HG03354 (cell line): ENCODE data around the gene BCL2L12.

Experiments used
- ATAC-seq: cut with Tn5 transposase; IDR thresholded peaks from one replicate; pipeline ENCODE4 v1.9.1; 2021; ENCODE audit warnings: mild to moderate bottlenecking; ENCODE audit not compliant: unreplicated experiment, poor library complexity, severe bottlenecking

The BCL2L12 gene

DNA sequence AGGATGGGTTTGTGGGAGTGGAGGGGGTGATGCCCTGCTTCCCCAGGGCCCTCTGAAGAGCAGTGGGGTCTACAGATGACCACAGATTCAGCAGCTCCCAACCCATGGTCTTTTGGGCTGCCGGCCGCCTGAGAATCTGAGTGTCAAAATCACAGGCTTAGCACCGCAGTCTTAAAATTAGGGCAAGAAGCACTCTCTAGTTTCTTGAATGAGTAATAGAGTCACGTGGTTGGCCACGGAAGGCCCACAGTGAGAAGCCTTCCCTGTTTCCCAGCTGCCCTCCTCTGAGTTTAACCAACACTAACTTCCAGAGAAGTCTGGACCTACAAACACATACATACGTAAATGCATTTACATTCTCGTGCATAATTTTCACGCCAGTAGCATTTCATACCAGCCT lies 16.5 kb downstream of the BCL2L12 start:
- no peak for ATAC-seq

DNA sequence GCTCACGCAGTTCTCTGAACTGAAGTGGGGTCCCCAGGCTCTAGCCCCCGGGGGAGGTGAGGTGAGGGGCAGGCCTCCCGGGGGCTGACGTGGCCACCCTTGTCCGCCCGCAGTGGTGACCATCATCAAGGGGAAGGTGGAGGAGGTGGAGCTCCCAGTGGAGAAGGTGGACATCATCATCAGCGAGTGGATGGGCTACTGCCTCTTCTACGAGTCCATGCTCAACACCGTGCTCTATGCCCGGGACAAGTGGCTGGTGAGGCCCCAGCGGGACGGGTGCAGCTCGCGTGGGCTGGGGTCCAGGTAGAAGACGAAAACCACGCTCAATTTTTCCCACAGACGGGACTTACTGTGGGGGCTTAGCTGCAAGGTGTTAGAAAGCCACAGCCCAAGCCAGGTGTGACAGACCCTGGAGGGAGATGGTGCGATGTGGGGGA lies 18.1 kb downstream of the BCL2L12 start:
- no peak for ATAC-seq

DNA sequence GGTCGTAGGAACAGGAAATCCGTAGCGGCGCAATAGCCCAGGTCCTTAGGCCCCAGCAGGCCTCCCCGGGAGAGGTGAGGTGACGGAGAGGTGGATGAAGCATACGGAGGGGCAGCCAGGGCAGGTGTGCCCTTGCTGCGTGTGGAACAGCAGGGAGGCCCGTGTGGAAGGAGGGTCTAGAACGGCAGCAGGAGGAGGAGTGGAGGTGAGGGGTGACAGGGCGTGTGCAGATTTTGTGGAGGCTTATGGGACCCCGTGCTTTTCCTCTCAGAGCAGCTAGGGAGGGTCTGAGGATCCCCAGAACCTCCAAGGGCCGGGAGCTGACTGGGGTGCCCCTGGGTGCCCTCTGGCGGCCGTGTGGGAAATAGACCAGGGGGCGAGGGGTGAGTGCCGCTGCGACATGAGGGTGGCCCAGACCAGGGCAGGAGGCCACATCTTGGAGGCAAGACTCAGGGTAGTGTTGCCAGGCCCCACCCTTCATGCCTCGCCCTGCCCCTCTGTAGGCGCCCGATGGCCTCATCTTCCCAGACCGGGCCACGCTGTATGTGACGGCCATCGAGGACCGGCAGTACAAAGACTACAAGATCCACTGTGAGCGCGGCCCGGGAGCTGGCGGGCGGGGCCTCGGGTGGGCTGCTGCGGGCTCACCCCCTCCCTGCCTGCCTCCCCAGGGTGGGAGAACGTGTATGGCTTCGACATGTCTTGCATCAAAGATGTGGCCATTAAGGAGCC lies 18.7 kb downstream of the BCL2L12 start:
- ATAC-seq = no peak

DNA sequence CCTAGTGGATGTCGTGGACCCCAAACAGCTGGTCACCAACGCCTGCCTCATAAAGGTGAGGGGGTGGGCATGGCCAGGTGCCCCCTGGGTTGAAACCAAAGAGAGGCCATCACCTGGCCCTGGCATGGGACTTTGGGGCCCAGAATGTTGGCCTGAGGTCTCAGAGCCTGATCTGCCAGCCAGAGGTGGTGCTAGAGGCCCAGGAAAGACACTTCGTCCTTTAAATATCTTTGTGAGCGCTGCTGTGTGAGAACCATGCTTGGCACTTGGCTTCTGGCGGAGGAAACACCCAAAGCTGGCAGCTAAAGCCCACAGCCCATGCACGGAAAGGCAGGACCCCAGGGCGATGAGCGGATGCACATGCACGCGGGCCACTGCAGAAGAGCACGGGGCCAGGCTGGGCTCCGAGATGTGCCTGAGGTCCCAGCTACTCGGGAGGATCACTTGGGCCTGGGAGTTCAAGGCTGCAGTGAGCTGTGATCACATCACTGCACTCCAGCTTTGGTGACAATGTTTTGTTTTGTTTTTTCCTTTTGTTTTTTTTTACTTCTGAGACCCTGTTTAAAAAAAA lies 19.3 kb downstream of the BCL2L12 start:
- ATAC-seq = no peak

DNA sequence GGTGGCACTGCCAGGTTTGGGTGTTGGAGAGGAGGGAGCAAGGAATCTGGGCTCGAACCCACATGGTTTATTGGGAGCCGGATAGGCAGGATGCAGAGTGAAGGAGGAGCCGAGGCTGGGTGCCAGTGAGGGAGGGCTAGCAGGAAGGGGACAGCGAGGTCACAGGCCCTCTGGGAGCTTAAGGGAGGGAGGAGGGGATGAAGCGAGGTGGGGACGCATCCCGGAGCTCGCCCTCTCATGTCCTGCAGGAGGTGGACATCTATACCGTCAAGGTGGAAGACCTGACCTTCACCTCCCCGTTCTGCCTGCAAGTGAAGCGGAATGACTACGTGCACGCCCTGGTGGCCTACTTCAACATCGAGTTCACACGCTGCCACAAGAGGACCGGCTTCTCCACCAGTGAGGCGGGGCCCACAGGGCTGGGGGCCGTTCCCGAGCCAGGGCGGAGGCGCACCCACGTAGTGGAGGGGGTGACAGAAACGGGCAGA lies 20.2 kb downstream of the BCL2L12 start:
- ATAC-seq = no peak

DNA sequence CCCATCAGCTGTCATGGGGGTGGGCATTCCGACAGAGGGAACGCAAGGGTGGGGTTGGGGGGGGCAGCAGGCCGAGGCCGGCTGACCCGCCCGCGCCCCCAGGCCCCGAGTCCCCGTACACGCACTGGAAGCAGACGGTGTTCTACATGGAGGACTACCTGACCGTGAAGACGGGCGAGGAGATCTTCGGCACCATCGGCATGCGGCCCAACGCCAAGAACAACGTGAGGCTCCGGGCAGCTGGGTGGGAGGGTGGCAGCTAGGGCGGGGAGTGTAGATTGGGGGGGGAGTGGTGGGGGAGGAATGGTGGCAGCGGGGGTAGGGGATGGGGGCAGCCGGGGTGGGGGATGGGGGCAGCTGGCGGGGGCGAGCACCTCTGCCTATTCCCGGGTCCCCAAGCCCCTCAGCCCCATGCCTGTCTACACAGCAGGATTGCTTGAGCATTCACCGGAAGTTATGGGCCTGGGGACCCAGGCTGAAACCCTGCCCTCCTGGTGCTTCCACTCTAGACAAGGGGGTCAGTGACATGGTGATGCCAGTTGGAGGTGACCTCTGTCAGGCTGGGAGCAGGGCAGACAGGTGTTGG lies 20.9 kb downstream of the BCL2L12 start:
- no peak for ATAC-seq

DNA sequence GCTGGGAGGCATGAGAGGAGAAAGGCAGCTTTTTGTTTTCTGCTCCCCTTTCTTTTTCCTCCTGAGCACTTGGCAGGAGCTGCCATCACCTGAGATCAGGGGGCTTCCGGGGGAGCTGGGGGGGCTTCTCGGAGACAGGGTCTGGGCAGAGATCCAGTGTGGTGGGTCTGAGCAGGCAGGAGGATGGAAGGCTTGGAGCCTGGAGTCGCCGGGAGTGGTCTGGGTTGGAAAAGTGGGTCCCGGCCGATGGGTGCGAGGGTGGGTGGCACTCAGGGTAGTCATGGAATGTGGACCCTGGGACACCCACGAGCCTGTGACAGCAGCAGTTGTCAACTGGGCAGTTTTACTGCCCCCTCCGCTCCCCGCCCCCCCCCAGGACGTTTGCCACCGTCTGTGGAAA lies 21.4 kb downstream of the BCL2L12 start:
- ATAC-seq = no peak

DNA sequence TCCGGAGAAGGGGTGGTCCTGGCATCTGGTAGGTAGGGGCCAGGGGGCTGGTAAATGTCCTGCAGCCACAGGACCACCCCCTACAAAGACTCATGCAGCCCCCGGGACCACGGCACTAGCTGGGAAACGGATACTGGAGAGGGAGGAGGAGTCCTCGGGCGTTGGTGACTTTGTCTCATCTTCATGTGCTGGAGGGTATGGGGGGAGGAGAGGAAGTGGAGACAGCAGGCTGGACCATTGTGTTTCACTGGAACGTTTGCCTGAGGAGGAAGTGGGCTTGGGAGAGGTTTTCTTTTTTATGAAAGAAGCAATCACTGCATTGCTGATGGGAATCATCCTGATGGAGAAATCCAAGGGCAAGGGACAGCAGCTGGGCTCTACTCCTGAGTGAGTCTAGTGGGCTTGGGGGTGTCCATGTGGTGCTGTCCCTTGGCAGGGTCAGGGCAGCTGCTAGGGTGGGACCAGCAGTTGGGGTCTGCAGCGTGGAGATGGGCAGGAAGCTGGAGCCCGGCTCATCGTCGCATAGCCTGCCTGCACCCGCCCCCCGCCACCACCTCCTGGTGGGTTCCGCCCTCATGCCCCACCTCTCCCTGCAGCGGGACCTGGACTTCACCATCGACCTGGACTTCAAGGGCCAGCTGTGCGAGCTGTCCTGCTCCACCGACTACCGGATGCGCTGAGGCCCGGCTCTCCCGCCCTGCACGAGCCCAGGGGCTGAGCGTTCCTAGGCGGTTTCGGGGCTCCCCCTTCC lies 22.0 kb downstream of the BCL2L12 start:
- no peak for ATAC-seq

DNA sequence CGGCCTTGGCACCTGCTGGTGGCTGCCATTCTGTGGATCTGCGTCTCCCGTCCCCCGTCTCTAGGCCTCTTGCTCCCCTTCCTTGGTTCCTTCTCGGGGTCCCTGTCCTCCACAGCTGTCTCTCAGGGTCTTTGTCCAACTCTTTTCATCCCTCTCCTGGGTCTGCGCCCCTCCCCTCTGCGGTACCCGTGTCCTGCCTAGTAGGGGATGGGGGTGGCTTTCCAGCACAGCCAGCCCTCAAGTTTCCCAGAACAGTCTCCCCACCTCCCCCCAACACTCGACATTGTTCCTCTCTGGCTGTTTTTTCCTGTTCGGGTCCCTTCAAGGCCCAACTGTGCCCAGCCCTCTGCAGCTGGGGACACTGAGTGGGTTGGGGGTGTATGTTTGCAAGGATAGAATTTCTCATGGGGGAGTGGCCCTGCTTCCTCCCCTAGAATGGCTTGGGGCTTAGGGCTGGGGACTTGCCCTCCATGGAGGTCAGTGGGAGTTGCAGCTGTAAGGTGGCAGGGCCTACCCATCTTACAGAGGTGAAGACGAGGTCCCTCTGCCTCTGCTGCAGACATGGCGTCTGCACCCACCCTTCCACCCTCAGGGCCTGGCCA lies 22.9 kb downstream of the BCL2L12 start:
- ATAC-seq = no peak

DNA sequence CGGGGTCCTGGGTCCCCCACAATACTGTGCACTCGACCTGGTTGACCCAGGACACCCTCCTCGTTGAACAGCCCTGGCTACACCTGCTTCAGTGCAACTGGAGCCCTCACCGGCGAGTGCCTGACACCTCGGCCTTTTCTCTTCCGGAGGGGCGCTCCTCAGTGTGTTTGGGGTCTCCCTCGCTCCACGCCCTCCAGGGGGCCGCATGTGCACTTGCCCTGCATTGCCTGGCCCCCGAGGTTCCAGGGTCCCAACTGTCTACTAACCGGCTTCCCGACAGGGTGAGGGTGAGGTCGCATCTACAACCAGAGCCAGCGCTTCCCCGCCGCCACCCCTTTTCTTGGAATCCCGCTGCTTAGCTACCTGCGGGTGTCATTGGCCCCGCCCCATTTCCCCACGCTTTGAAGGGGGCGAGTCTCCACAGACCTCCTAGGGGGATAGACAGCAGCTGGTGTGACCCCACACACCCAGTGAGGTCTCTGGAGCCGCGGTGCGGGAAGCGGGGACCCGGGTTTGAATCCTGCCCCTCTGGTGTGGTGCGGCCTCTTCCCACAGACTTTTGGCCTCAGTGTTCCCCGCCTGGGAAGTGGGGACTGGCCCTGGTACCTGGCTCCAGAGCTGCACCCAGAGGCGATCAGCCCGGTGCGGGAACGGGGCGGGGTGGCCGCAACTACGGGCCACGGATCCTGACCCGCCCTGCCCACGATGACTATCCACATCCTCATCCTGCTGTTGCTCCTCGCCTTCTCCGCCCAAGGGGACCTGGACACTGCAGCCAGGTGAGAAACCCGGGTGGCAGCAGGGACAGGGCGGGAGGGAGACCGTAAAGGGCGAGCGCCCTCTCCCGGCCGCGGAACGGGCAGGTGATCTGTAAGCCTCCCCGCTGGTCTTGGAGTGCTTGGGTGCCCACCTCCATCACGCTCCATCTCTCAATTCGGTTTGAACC lies 23.7 kb downstream of the BCL2L12 start, which contains the start of gene ADM5:
ADM5 (plus strand) TSS at position 462 of the 946 bp plus-strand sequence; CDS start at position 706, 244 bp downstream.
- no peak for ATAC-seq

DNA sequence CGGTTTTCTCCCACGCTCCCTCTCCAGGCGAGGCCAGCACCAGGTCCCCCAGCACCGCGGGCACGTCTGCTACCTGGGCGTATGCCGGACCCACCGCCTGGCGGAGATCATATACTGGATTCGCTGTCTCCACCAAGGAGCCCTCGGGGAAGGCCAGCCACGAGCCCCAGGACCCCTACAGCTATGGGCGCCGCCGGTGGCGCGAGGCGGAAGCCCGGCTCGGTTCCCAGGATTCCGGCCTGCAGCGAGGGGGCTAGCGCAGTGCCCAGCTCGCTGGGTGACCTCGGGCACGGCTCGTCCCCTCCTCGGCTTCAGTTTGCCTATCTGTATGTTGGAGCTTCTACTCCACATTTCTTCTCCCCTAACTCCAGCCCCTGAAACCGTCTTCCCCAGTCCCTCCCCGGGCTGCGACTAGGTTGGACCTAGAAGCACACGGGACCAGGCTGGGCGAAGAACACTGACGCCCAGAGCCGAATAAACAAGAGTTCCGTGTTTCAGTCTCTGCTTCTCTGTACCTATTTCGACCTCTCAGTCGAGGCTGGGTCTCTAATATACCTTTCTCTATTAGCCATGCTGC lies 24.4 kb downstream of the BCL2L12 start:
- no peak for ATAC-seq

DNA sequence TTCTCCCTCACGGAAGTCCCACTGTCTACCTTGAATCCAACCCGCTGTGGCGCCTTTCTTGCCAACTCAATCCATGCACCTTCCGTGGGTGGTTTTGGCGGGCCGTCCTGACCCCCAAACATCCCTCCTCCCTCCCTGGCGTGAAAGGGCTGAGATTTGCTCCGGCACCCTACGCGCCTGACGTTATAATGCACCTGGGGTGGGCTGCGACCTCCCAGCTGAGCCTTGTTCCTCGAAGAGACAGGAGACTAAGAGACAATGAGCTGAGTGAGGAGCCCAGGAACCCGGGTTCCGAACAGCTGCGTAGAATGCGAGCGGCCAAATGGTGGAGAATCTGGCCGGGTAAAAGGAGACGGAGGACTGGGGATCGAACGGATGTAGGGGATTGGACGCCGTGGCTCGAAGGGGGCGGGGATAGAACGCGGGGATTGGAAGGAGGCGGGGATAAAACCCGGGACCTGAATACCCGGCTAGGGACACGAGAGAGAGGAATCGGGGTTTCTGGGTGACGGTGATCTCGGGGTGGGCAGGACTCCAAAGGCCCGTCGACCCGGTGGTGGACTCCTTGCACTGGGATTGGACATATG lies 25.0 kb downstream of the BCL2L12 start, which contains the start of gene CPT1C:
CPT1C (plus strand) TSS at position 461 of the 587 bp plus-strand sequence. CDS start 1,137 bp downstream, outside the sequence.
- ATAC-seq = no peak

DNA sequence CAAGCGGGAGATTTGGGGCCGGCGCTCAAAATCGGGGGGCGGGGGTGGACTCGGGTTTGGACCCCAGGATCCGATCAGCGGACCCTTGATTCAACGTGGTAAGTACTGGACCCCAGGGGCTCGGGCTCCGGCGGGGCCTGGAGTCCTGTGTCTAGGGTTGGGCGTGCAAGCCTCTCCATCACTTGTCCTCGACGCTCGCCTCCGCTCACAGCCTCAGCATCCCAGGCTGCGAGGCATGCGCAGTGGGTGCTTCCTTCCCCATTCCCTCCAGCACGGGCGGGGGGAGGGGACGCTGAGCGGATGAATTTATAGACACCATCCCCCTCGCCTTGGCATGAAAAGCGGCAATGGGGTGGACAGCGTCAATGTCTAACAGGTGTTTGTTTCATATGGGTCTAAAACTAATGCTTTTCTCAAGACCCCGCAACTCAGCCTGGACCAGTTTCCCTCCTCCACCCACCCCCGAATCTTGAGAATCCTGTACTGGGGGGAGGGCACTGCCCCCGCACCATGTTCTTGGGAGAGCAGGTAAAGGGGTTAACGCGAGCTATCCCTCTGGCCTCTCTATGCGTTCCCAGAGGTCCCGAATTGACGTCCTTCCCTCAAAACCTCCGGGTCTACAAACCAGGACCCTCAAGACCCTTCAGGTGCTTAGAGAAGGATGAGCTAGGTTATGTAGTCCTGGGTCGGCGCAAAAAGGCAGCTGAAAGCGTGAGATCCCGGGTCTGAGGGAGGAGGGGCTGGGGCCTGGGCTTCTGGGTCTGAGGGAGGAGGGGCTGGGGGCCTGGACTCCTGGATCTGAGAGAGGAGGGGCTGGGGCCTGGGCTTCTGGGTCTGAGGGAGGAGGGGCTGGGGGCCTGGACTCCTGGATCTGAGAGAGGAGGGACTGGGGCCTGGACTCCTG lies 25.8 kb downstream of the BCL2L12 start:
- ATAC-seq = no peak

DNA sequence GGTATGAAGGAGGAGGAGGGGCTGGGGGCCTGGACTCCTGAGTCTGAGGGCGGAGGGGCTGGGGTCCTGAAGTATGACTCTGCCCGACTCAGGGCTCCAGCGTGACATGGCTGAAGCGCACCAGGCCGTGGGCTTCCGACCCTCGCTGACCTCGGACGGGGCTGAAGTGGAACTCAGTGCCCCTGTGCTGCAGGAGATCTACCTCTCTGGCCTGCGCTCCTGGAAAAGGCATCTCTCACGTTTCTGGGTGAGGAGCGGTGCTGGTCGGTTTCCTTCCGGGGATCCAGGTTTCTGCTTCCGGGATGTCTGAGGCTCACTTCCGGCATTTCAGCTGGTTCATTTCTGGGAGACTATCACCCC lies 26.4 kb downstream of the BCL2L12 start:
- ATAC-seq = no peak

DNA sequence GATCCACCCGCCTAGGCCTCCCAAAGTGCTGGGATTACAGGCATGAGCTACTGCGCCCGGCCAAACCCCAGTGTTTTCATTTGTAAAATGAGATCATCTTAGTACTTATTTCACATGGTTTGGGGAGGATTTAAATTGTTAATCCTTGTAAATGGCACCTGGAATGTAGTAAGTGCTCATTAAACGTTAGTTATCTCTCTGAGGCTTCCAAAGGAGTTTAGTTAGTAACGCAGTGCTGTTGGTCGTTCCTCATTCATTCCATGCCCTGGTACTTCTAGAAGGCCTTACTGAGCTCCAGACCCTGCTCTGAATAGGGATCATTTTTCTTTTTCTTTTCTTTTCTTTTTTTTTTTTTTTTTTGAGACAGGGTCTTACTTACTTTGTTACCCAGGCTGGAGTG lies 30.4 kb downstream of the BCL2L12 start:
- no peak for ATAC-seq

DNA sequence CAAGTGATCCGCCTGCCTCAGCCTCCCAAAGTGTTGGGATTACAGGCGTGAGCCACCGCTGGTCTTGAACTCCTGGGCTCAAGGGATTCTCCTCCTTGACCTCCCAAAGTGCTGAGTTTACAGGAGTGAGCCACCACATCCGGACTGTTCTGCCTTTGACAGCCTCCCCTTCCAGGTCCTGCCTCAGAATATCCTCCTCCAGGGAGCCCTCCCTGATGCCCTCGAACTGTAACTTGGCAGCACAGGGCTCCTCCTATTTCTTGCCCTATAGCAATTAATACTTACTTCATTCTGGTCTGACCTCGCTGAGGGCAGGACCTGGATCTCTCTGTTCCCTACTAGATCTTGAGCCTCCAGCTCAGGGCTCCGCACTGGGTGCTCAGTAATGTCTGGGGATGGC lies 31.1 kb downstream of the BCL2L12 start:
- ATAC-seq = no peak

DNA sequence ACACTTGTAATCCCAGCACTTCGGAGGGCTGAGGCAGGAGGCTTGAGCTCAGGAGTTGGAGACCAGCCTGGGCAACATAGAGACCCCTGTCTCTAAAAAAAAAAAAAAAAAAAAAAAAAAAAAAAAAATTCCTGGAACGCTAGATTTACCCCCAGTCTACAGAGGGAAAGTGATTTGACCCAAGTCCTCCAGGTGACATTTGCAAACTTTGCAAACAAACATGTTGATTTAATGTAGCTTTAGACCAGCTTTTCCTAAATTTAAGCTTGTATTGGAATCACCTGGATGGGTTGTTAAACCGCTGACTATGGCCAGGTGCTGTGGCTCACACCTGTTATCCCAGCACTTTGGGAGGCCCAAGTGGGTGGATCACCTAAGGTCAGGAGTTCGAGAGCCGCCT lies 33.6 kb downstream of the BCL2L12 start:
- ATAC-seq = no peak
